HEK293T (cell line): ENCODE measurements around the gene SLC13A4.

ENCODE experiments used
- CTCF ChIA-PET: fragments of 350-600 bp; formaldehyde crosslinking; extraction: SDS; loops from one replicate; lab custom pipeline; 2021; ENCODE audit warnings: antibody characterized with exemption, inconsistent platforms; lab: Yijun Ruan, JAX
- POLR2A ChIA-PET: fragments of 350-600 bp; formaldehyde crosslinking; extraction: SDS; loops from one replicate; lab custom pipeline; 2020; ENCODE audit warnings: antibody characterized with exemption, inconsistent platforms; lab: Yijun Ruan, JAX
- DNase-seq: peaks from one replicate; pipeline ENCODE4 v3.0.0; 2012; ENCODE audit warnings: mixed read lengths; ENCODE audit errors: extremely low spot score
- ARNT ChIP-seq: fragments of 450-650 bp; IDR thresholded peaks from 2 replicates; pipeline ENCODE4 v1.6.1; 2017; ENCODE audit warnings: mild to moderate bottlenecking
- BHLHE40 ChIP-seq: fragments of 450-650 bp; IDR thresholded peaks from 2 replicates; pipeline ENCODE4 v1.6.1; 2016; ENCODE audit warnings: mild to moderate bottlenecking, moderate library complexity, borderline replicate concordance
- CTBP1 ChIP-seq: fragments of 450-650 bp; IDR thresholded peaks from 2 replicates; pipeline ENCODE4 v1.6.1; 2016; ENCODE audit warnings: borderline replicate concordance
- ELF4 ChIP-seq: fragments of 450-650 bp; IDR thresholded peaks from 2 replicates; pipeline ENCODE4 v1.6.1; 2017; ENCODE audit warnings: antibody characterized with exemption
- FOXA1 ChIP-seq: fragments of 450-650 bp; IDR thresholded peaks from 2 replicates; pipeline ENCODE4 v1.6.1; 2016; ENCODE audit warnings: mild to moderate bottlenecking
- FOXK2 ChIP-seq: fragments of 450-650 bp; IDR thresholded peaks from 2 replicates; pipeline ENCODE4 v1.6.1; 2016; ENCODE audit warnings: mild to moderate bottlenecking
- FOXM1 ChIP-seq: fragments of 450-650 bp; IDR thresholded peaks from 2 replicates; pipeline ENCODE4 v1.6.1; 2017; ENCODE audit warnings: mild to moderate bottlenecking, borderline replicate concordance
- HDGF ChIP-seq: fragments of 450-650 bp; IDR thresholded peaks from 2 replicates; pipeline ENCODE4 v1.6.1; 2017; ENCODE audit warnings: antibody characterized with exemption, borderline replicate concordance
- L3MBTL2 ChIP-seq: fragments of 450-650 bp; conservative IDR thresholded peaks from 2 replicates; pipeline ENCODE4 v1.6.1; 2016; ENCODE audit warnings: mild to moderate bottlenecking
- LEF1 ChIP-seq: fragments of 450-650 bp; IDR thresholded peaks from 2 replicates; pipeline ENCODE4 v1.6.1; 2017; ENCODE audit warnings: mild to moderate bottlenecking, borderline replicate concordance
- NFRKB ChIP-seq: fragments of 450-650 bp; IDR thresholded peaks from 2 replicates; pipeline ENCODE4 v1.6.1; 2016; ENCODE audit warnings: mild to moderate bottlenecking, moderate library complexity
- SP1 ChIP-seq: fragments of 450-650 bp; IDR thresholded peaks from 2 replicates; pipeline ENCODE4 v1.6.1; 2017
- SUZ12 ChIP-seq: fragments of 450-650 bp; IDR thresholded peaks from 2 replicates; pipeline ENCODE4 v1.6.1; 2016; ENCODE audit warnings: mild to moderate bottlenecking
- TARDBP ChIP-seq: fragments of 450-650 bp; IDR thresholded peaks from 2 replicates; pipeline ENCODE4 v1.6.1; 2016
- ZNF384 ChIP-seq: fragments of 450-650 bp; IDR thresholded peaks from 2 replicates; pipeline ENCODE4 v1.6.1; 2016
- TF ChIP-seq, protein P1 (sequence below): fragments of 450-650 bp; IDR thresholded peaks from 2 replicates; pipeline ENCODE4 v1.6.1; 2016

The SLC13A4 gene

DNA sequence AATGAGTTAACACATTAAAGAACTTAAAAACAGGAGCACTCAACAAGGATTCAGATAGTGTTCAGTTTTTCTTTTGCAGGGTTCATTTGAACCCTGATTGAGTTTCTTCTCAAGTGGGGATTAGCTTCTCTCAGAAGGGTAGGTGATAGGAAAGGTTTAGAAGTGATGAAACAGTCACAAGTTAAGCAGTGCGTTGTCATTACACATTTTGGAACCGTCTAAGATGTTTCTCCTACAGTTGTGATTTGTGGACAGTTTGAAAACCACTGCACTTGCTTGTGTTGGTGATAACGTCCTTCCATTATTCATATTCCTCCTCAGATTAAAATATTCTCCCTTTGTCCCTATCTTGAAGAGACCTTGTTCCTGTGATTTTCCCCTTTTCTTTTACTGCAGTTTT, 62.9 kb downstream of the SLC13A4 start:
- no peak for DNase-seq
- ChIA-PET POLR2A (interaction anchor here (1.5 kb wide), 1 partner anchor 8 kb away, joined by 10 read pairs; no protein-coding TSS in a partner anchor), CTCF (interaction anchor here (2.0 to 2.9 kb wide), 2 partner anchors 8 to 46 kb away, joined by 12 to 19 read pairs; no protein-coding TSS in a partner anchor)
- TF ChIP-seq BHLHE40 (no peak), ARNT (no peak), ELF4 (no peak), ZNF384 (no peak), FOXM1 (no peak), TARDBP (no peak), FOXK2 (no peak), NFRKB (no peak), FOXA1 (no peak), SUZ12 (no peak), SP1 (no peak)
- TF ChIP-seq, protein P1, sequence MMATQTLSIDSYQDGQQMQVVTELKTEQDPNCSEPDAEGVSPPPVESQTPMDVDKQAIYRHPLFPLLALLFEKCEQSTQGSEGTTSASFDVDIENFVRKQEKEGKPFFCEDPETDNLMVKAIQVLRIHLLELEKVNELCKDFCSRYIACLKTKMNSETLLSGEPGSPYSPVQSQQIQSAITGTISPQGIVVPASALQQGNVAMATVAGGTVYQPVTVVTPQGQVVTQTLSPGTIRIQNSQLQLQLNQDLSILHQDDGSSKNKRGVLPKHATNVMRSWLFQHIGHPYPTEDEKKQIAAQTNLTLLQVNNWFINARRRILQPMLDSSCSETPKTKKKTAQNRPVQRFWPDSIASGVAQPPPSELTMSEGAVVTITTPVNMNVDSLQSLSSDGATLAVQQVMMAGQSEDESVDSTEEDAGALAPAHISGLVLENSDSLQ = no peak

DNA sequence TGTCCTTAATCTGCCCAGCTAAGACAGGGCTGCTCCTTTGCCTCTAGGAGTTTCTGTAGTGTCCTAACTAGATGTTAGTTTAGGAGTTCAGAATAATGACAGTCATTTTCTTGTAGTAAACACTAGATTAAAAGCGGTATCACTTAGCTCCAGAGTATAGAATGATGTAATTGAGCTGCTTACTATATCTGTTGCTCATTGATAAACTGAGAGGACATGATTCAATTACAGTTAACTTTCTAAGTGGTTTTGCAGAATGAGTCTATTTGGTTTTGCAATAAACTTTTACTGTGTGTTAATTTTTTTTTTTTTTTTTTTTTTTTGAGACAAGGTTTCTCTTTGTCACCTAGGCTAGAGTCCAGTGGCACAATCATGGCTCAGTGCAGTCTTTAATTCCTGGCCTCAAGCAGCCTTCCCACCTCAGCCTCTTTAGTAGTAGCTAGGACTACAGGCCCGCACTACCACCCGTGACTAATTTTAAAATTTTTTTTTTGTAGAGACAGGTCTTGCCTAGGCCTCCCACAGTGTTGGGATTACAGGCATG, 63.9 kb downstream of the SLC13A4 start:
- no peak for DNase-seq
- ChIA-PET POLR2A (interaction anchor here (1.5 to 3.4 kb wide), 2 partner anchors 9 to 47 kb away, joined by 10 to 12 read pairs; no protein-coding TSS in a partner anchor), CTCF (interaction anchor here (0.5 to 2.9 kb wide), 5 partner anchors 9 to 1930 kb away, joined by 3 to 19 read pairs (median 11); no protein-coding TSS in a partner anchor)
- TF ChIP-seq NFRKB (no peak), ELF4 (no peak), BHLHE40 (no peak), ZNF384 (peak; percentile 91)

DNA sequence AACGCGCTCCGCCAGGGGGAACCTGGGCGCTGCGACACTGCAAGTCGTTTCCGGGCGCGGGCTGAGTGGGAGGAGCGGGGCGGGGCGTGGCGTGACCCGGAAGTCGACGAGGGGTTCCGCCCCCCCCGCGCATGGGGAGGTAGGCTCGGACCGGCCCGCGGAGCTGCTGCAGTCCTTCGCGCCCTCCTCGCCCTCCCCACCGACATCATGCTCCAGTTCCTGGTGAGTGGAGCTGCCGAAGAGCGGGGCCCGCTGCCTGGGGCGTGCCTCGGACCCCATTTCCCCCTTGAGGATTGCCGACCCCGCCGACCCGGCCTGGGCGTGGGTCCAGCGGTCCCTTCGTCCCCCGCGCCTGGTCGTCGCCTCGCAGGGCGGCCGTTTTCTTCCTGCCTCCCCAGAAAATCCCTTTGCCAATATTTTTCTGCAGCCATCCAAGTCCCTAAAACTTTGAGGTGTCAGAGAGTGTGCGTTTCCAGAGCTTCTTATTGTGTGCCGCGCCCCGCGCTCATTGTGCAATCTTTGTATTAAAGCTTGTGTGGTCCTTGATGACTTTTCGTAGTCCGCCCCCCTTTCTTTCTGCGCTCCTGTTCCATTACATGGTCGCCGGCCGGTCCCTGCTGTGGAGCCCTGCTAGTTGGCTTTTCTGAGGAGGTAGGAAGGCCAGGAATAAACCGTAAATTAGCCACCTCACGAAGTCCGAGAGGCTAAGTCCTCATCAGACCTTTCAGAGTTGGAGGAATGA, 65.4 kb downstream of the SLC13A4 start, which contains the start of gene STMP1:
STMP1 (plus strand) TSS at position 142 of the 742 bp plus-strand sequence.
- TF ChIP-seq FOXM1 (peak; percentile 85), L3MBTL2 (peak; percentile 57), ARNT (peak; percentile 40; the same call in 1 of the 2 replicates), ELF4 (no peak; the same call in none of the 2 replicates)
- peak; percentile 99 for DNase-seq
- ChIA-PET CTCF (interaction anchor here (0.5 to 2.9 kb wide), 6 partner anchors 9 to 249 kb away, joined by 3 to 12 read pairs (median 4); no protein-coding TSS in a partner anchor), POLR2A (interaction anchor here (0.6 to 3.5 kb wide), 27 partner anchors 8 to 388 kb away, joined by 3 to 14 read pairs (median 4); partner anchors contain the start of gene SLC13A4)

DNA sequence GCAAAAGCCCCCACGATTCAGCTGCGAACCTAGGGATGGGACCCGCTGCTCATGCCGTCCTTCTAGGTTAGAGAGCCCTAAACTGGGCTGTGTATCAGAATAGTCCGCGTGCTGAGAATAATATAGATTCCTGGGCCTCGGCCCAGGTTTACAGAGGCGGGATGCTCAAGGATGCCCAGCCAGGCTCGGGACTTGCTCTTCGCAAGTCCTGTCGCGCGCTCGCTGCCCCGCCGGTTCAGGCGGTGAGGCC, 65.9 kb downstream of the SLC13A4 start:
- TF ChIP-seq, protein P1 = no peak
- TF ChIP-seq FOXM1 (no peak), CTBP1 (peak; percentile 40; the same call in 1 of the 2 replicates), LEF1 (no peak; the same call in 1 of the 2 replicates), ELF4 (peak; percentile 79; the same call in 1 of the 2 replicates), TARDBP (no peak), L3MBTL2 (peak; percentile 79), NFRKB (peak; percentile 37; the same call in 1 of the 2 replicates)

DNA sequence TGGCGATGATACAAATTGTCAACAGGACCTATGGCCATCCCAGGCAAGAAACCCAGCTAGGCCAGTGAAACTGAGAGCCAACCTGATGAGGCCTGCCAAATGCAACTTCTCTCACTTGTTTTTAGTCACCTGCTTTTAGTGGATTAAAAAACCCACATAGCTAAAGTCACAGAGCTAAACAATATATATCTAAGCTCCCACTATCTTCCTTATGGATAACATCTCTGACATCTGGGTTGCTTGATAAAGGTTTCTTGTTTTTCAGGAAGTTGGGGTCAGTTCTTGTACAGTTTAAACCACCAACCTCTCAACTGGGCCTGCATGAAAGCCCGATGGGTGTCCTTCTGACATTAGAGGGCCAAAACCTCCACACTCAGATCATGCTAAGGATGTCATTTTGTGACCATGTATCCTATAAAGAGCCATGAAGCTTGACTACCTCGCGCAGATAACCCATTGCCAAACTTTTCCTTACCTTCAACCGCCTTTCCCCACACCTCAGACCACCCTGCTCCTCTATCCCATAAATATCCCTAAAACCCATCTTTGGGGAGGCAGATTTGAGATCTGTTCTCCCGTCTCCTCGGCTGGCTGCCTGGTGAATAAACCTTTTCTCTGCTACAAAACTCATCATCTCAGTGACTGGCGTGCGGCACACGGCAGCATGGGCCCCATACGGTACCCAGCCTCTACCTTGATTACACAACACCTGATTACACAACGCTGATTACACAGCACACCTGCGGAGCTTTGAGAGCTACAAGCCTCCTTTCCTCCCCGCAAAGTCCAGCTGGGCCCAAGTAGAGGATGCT, 66.5 kb downstream of the SLC13A4 start:
- no peak for TF ChIP-seq ELF4
- no peak for TF ChIP-seq HDGF
- no peak for TF ChIP-seq ARNT
- TF ChIP-seq, protein P1 = no peak
- no peak for TF ChIP-seq SP1
- TF ChIP-seq BHLHE40 = no peak
- TF ChIP-seq FOXM1 = no peak
- no peak for TF ChIP-seq NFRKB
- no peak for TF ChIP-seq L3MBTL2
- TF ChIP-seq CTBP1 = no peak
- no peak for TF ChIP-seq TARDBP
- TF ChIP-seq SUZ12 = no peak
- no peak for TF ChIP-seq FOXA1
- DNase-seq = no peak
- CTCF ChIA-PET = interaction anchor here (1.0 kb wide), 3 partner anchors 10 to 387 kb away, joined by 3 to 6 read pairs (median 3); no protein-coding TSS in a partner anchor
- POLR2A ChIA-PET = interaction anchor here (0.8 to 3.5 kb wide), 22 partner anchors 8 to 387 kb away, joined by 3 to 14 read pairs (median 6); partner anchors contain the start of gene SLC13A4

More for the DNA sequence above, 65.9 kb downstream of the SLC13A4 start:
- no peak for DNase-seq
- CTCF ChIA-PET = interaction anchor here (1.0 kb wide), 2 partner anchors 10 to 46 kb away, joined by 3 to 6 read pairs; no protein-coding TSS in a partner anchor
- POLR2A ChIA-PET = interaction anchor here (1.0 to 3.5 kb wide), 22 partner anchors 9 to 387 kb away, joined by 3 to 14 read pairs (median 5); partner anchors contain the start of gene SLC13A4
